ENCODE measurements around the gene AADACL2.
"Not testable (repeated sequence)": the region's sequence is repeated elsewhere in the genome, so short reads cannot be mapped to it uniquely, and the experiment has no call there.

AADACL2 gene

DNA sequence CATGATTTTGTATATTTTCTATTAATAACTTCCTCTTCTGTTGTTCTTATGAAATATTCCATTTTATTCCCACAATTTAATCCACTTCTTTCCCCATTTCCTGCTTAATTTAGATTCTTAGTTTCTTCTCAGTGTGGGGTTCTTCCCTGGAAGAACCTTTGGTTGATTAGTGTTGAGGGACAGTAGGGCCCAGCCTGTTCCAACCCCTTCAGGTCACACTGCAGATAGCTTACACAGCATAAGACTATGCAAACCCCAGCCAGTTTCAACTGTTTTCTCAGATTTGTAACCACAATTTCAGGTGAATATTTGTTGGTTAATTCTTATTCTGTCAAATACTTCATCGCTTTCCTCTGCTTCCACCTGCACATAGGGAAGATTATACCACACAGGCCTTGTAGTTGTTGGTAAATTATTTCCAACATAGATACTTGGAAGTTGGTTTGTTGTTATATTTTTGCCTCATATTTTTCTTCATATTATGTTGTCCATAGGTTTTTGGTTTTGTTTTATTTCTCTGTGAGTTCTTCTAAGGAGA, 34.7 kb downstream of the AADACL2 start:
- DNase-seq: no peak

DNA sequence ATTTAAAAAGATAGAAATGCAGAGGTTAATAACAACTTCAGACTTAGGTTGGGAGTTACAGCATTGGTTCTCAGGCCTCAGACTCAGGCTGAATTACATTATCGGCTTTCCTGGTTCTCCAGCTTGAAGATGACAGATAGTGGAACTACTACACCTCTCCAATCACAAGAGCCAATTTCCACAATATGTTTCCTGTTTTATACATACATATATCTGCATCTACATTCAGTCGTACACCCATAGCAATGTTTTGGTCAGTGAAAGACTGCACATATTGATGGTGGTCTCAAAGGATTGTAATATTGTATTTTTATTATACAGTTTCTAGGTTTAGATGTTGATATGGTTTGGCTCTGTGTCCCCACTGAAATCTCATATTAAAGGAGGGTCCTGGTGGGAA, 35.4 kb downstream of the AADACL2 start:
- DNase-seq: no peak

DNA sequence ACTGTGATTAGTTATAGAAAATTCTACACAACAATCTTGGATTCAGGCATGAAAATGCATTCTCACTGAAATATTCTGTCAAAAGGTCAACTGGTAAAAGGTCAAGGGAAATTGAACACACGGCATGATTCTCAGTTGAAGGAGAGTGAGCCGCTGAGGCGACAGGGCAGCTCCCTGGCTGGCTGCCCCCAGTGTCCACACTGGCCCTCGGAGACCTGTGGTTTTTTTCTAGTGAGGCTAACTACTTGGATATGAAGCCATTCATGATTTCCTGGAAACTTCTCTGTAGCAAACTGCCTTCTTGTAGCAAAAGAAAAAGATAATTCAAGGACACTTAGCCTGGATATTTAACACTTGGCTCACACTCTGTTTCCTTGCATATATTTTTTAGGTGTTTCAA, 37.2 kb downstream of the AADACL2 start:
- DNase-seq: no peak

DNA sequence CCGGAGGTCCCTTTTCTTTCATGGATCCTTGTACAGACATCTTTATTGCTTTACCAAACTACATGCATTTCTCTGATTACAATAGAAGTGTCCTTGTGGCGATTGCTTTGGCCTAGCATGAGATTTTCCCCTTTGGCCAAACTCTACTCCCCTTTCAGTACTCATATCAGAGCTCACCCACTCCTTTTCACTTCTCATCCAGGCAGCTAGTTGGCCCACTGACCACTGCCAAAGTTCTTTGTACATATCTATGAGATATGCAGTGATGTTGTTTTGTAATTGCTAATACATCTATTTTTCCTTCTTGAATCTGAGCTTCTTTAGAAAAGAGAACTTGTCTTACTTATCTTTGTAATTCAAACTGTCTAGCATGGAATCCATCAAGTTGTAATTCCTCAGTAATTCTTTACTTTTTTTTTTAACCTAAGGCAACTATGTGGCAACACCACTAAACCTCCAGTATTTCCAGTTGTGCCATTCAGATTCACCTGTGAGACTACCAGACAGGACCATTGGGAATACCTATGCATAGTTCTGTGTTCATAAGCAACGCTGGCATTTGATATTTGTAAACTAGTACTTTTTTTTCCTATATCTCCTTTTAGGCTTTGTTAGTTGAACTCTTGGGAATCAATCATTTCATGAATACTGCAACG, 39.2 kb downstream of the AADACL2 start:
- no peak for DNase-seq

DNA sequence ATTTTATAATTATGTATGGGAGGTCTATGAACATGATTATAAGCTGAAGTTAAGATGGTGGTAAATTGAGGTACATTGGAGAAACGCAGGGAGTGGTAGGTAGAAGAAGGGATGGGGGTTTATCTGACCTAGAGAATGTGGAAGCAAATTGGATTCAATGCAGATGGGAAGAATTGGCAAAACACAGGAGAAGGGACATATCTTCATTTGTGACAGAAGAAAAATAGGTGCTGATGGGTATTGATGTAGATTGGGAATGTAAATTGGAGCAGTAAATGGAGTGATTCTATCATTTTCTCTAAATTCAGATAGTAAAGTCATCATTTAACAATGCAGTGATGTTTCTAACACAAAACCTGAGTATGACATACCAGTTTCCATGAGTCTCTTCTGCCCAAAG, 40.5 kb downstream of the AADACL2 start:
- DNase-seq: no peak

DNA sequence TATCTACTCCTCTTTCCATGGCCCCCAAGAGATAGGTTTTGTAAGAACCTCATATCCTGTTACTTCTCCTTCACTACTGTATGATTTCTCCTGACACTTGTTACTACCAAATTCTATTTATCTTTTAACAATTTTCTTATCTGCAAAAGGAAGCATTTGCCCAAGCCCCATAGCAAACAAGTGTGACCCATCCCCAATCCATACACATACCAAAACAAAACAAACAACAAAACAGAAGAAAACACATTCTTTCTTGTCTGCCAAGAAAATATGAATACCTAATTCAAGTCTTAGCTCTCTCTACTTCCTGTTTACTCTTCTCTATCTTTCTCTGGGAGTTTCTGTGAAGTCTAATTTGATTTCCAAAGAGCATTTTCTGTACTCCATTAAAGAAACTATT, 41.2 kb downstream of the AADACL2 start:
- no peak for DNase-seq

DNA sequence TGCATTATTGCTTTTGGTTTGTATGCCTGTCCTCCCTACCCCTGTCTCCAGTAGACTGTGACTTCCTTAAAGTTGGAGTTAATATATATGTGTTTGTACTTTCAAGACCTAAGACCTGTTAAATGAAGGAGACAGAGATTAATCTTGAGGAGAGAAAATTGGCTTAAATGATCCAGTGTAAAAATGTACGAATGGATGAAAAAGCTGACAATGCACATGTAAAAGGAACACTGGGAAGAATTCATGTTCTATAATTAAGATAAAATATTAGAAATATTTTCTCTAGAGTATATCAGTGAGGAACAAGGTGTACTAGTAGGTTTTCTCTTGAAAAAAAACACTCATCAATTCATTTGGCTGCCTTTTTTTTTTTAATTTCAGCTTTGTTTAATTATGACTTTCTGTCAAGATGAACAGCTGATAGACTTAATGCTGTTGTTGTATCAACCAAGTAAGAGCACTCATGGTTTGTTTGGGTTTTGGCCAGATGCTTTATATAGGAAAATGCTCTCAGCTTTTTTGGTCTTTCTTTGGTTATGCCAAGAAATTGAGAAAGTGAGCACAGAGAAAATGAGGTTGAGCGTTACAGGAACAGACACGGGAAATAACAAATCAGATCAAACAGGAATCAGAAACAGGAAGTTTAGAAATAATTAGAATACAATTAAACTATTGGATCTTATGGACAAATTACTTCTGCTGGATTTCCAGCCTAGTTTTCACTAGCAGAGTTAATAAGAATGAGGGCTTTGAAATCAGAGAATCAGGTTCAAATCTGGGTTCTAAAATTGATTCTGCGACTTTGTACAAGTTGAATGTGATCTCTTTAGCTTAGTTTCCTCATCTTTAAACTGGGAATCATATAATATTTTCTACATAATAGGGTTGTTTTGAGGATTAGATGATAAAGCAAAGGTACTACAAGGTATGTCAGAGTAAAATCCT, 41.9 kb downstream of the AADACL2 start:
- no peak for DNase-seq

DNA sequence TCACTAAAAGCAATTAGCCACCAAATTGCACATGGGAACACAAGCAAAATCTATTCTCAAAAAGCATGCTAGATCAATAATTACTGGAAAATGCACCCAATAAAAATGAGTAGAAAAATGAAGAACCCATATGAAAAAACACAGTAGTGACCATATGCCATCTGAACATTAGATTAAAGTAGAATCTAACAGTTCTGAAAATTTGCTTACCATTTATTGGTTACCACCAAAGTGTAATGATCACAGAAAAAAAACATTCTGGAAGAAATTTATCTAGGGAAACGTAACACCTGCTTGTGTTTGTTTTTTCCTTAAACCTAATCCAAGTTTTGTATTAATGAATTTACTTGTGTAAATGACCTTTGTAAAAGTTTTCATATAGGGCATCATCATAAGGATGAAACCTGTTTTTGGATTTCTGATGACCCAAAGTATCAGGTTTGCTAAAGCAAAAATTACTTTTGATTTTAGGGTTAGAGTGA, 42.6 kb downstream of the AADACL2 start:
- no peak for DNase-seq

DNA sequence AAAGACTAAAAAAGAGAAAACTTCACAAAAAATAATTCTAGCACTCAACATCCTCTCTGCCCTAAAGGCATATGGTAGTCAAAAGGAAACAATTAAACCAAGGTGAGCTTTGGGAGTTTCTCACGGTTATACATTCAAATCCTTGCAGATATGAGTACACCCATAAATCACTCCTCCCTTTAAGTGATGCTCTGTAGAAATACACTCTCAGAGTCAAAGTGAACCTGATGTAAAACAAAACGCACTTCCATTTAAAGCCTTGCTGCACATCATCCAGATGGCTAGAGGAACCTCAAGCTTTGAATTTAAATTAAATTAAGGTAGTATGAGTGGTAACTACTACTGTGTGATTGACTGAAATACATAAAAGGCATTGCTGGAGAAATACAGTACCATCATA, 44.2 kb downstream of the AADACL2 start:
- no peak for DNase-seq

DNA sequence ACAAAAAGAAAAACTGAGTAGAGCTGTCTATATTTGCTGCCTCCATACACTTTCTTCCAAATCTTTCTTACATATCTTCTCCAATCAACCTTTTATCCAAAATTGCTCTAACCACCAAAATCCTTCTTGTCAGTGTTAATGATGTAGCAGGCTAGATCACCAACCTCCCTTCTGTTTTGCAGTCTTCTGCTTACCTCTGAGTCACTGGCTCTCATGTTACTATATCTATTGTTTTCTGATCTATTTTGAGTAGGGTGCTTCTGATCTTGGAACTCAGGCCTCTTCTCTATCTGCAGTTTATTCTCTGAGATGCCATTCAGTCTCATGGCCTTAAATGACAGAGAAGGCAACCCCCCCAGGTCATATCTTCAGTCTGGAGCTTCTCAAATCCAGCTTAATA, 53.9 kb downstream of the AADACL2 start:
- no peak for DNase-seq

DNA sequence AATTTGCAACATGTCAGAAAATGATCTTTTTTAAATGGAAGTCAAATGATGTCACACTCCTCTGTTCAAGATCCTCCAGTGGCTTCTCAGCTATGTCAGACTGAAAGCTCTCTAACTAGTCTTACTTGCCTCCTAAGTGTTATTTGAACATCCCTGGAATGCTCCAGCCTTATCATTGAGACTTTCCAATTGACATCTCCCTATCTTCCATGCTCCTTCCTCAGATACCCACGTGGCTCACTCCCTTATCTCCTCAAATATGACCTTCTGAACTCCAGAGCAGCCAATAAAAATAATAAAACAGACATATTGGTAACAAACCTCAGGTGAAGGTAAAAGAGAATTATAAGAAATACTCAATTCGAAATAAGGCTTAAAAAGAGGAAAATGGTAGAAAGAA, 54.7 kb downstream of the AADACL2 start:
- DNase-seq: no peak

DNA sequence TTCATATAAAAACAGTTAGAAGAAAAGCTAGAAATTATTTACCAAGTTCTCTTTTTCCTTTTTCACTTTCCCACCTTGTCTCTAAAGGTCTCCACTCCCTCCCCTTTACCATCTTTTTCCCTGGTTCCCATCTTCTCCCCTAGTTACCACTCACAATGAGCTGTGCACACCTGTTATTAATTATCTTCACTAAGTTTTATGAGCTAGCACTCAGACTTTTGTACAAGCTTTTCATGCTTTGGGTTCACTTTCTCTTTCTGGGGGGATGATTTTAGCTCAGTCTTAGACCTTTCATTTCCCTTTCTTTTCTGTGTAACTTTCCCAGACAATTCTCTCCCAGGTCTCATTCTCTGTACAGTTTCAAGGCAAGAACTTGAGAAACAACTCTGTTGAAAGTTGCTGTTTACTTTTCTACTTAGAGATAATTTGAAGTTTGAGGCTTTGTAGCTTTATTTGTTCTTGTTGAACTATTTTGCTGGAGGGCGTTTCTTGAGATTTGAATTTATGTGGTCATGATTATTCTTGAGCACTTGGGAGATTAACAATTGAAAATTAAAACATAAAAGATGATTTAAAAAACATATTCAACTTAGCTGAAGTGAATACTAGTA, 56.2 kb downstream of the AADACL2 start:
- no peak for DNase-seq

DNA sequence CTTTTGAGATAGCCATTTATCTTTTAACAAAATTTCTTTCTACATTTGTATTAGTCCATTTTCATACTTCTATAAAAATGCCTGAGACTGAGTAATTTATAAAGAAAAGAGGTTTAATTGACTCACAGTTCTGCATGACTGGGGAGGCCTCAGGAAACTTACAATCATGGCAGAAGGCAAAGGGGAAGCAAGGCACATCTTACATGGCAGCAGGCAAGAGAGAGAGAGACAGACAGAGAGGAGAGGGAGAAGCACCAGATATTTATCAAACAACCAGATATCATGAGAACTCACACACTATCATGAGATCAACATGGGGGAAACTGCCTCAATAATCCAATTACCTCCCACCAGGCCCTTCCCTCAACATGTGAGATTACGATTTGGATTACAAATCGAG, 57.0 kb downstream of the AADACL2 start:
- DNase-seq: not testable (repeated sequence)

DNA sequence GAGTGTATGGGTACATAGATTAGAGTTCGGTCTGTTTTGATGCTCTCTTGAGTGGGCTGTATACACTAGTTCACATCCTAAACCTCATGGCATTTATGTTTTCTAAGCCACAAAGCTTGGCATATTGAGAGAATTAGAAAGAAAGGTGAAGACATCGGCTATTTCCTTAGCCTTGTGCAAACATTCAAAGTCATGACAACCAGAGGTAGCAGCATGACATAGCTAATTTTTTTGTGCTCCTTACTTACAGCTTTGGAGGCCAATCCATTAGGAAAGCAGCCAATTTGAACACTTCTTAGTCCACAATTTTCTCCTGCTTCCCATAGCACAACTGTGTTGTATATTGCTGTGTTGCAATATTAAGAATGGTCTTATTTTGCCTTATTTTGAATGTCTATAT, 58.7 kb downstream of the AADACL2 start:
- no peak for DNase-seq

DNA sequence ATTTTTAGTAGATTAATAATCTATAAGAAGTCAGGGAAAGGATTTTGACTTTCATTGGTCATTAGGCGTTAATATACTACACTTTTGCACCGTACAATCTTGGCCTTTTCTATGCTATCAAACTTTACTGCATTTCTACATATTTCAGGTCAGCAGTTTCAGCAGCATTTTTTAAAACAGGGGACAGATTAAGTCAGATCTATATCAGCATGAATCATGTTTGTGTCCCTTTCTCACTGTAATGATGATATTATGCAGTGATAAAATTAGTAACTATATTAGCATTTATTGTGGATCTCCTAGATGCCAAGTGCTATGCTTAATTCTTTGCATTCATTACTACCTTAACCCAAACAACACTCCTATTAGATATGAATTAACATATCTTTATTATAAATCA, 59.9 kb downstream of the AADACL2 start:
- no peak for DNase-seq

DNA sequence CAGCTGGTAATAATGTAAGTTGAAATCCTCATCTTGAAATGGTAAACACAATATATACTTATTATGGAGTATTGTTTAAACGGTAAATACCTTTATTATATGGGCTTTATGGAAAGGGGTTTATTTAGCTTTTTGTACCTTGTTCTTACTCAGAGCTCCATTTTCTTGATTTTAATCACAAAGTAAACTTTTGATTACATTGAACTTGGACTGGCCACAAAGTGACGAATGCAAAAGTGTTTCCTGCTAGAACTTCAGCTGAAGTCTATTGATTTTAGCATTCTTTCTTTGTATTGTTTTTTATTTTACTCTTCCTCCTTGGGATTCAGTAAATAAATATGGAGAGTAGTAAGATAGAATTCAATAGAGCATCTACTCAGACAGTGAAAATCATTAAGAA, 60.4 kb downstream of the AADACL2 start:
- no peak for DNase-seq

DNA sequence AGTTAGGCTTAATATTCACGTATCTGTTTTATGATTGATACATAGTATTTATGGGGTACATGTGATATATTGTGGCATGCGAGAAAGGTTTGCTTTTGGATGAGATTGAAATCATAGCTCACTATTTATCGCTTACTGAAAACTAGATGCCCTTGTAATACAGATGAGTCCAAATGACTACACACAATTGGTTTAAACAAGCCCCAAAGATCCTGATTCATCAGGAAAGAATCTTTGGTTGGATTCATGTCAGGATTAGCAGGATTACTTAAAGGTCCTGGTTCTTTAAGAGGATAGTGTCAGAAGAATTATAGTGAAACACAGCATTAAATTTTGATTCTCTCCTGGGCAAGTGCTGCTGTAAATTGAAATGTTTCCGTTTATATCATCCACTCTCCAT, 61.5 kb downstream of the AADACL2 start:
- DNase-seq: no peak

DNA sequence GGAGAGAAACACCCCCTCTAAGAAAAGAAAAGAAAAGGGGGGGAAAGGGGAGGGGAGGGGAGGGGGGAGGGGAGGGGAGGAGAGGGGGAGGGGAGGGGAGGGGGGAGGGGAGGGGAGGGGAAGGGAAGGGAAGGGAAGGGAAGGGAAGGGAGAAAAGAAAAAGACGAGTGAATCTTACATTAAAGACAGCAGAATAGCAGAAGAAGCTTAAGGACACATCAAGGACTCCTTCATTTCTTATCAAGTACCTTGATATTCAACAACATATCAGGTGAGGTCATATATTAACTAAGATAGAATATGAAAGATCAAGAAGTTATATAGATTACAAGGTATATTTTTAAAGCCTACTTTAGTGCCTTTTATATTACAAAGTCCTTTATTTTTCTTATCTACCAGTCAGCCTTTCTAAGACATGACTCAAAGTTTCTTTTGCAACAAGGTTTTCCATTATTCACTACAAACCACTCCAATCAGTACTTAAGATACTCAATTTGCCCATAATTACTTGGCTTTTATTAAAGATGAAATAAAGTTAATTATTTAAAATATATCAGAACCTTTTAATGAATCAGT, 62.5 kb downstream of the AADACL2 start:
- no peak for DNase-seq

DNA sequence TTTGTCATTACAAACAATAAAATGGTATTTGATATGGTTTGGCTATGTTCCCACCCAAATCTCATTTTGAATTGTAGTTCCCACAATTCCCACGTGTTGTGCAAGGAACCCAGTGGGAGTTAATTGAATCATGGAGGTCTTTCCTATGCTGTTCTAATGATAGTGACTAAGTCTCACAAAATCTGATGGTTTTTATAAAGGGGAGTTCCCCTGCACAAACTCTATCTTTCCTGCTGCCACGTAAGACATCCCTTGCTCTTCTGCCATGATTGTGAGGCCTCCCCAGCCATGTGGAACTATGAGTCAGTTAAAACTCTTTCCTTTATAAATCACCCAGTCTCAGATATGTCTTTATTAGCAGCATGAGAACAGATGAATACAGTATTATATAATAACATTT, 64.7 kb downstream of the AADACL2 start:
- no peak for DNase-seq

DNA sequence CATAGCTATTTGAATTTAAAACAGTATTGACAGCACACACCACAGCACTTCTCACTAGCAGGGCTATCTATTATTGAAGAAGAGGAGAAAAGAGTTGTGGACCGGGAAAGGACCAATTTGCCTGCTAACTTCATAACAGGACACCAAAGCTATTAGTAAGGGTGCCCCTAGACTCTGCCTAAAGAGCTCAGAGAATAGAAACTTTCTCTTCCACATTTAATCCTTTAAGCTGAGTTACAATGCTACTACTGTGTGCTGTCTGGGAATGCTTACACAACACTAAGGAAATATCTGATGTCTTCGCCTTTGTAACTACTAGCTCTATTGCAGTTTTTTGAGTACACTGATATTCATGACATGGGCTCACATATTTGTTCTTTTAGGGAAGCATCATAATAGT, 66.7 kb downstream of the AADACL2 start:
- DNase-seq: no peak

DNA sequence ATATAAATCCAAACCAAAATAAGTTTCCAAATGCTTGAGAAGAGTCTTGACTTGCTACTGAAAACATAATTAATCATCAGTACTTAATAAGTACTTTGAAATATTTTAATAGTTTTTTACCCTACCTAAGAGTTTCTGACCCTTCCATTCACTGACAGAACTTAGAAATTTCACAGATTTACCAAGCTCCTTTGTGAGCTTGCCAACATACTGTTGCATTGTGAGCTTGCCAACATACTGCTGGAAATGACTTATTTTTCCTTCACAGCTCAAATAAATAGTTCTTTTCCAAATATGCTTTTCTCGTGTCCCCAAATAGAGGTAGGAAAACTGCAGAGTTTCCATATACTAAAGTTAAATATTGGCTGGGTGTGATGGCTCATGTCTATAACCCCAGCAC, 70.5 kb downstream of the AADACL2 start:
- DNase-seq: no peak

DNA sequence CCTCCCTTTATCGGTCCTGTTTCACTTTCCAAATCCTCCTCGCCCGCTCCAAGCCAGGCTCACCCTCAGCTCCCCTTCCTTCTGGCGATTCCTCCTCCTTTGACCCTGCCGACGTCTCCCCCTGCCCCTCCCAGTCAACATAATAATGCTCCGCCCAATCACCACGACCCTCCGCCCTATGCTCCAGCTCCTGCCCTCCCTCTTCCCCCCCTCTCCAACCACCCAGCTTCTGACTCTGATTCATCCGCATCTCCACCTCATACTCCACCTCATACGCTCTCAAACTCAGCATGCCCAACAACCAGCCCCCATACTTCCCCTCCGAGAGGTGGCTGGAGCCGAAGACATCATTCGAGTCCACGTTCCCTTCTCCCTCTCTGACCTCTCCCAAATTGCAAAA, 73.1 kb downstream of the AADACL2 start:
- DNase-seq: no peak

All from NCI-H524 treated with DMSO at 0.1 percent for 48 hours (cell line).